Ammon's horn (tissue), 1 donor: ENCODE measurements around the gene IBA57.
"Not testable (repeated sequence)": the region's sequence is repeated elsewhere in the genome, so short reads cannot be mapped to it uniquely, and the experiment has no call there.

Source experiments
- DNase-seq: peaks from one replicate; pipeline ENCODE4 v3.0.0-alpha.2; 2016; ENCODE audit warnings: low spot score

IBA57 gene

GRCh38 chr1:228212966-228213844 is 47.6 kb downstream of the IBA57 start:
- DNase-seq, result peak; percentile 82

- no peak for DNase-seq
Observed at GRCh38 chr1:228213917-228214808, 48.6 kb downstream of the IBA57 start.

- no peak for DNase-seq
Observed at GRCh38 chr1:228214921-228215662, 49.5 kb downstream of the IBA57 start.

- no peak for DNase-seq
Observed at GRCh38 chr1:228215663-228216116, 50.1 kb downstream of the IBA57 start.

GRCh38 chr1:228216371-228217320 is 51.0 kb downstream of the IBA57 start:
- DNase-seq, result no peak

GRCh38 chr1:228217551-228218344 is 52.1 kb downstream of the IBA57 start:
- DNase-seq, result no peak

- no peak for DNase-seq
Observed at GRCh38 chr1:228218513-228219244, 53.1 kb downstream of the IBA57 start.

- no peak for DNase-seq
Observed at GRCh38 chr1:228219245-228219961, 53.8 kb downstream of the IBA57 start.

GRCh38 chr1:228219962-228220780 is 54.6 kb downstream of the IBA57 start:
- DNase-seq, result no peak

- DNase-seq, result not testable (repeated sequence)
Observed at GRCh38 chr1:228221097-228221496, 55.5 kb downstream of the IBA57 start.

- no peak for DNase-seq
Observed at GRCh38 chr1:228222548-228222947, 56.9 kb downstream of the IBA57 start.

- no peak for DNase-seq
Observed at GRCh38 chr1:228224198-228225164, 58.9 kb downstream of the IBA57 start.

- DNase-seq, result no peak
Observed at GRCh38 chr1:228225165-228225710, 59.6 kb downstream of the IBA57 start.

GRCh38 chr1:228225740-228226139 is 60.1 kb downstream of the IBA57 start:
- DNase-seq, result no peak

GRCh38 chr1:228226141-228226874 is 60.7 kb downstream of the IBA57 start:
- no peak for DNase-seq
